Activated T-cell treated with anti-CD3 and anti-CD28 coated beads for 1 hour (primary cell): ENCODE results near the gene CAPZA3.
"Not testable (repeated sequence)": the region's sequence is repeated elsewhere in the genome, so short reads cannot be mapped to it uniquely, and the experiment has no call there.

Source experiments
- DNase-seq: peaks from one replicate; pipeline ENCODE4 v3.0.0-alpha.2; 2020; ENCODE audit warnings: low read depth

CAPZA3 gene, protein sequence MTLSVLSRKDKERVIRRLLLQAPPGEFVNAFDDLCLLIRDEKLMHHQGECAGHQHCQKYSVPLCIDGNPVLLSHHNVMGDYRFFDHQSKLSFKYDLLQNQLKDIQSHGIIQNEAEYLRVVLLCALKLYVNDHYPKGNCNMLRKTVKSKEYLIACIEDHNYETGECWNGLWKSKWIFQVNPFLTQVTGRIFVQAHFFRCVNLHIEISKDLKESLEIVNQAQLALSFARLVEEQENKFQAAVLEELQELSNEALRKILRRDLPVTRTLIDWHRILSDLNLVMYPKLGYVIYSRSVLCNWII

DNA sequence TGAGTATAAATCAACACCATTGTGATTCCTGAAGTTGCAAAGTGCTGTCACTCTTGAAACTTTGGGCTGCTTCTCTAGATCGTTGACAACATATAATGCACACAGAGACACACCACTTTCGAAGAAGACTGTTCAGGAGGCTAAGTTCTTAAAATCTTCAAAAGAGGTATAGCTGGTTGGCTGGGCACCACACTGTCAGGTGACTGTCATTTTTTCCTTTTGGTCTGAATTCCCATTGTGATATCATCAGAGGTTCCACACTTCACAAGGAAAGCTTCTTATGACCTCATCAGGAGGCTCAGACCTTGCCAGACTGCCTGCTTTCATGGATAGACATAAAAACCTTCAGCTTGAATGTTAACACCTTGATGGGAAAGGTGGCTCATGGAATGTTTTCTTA lies at the start of gene CAPZA3, which contains the start of gene PLCZ1:
Gene CAPZA3, plus strand, starts transcription at position 301 of the 400 bp plus-strand sequence. CDS start 150 bp downstream, outside the sequence.
Gene PLCZ1, minus strand, starts transcription at position 194 of the 400 bp plus-strand sequence. CDS start 641 bp downstream, outside the sequence.
- no peak for DNase-seq

DNA sequence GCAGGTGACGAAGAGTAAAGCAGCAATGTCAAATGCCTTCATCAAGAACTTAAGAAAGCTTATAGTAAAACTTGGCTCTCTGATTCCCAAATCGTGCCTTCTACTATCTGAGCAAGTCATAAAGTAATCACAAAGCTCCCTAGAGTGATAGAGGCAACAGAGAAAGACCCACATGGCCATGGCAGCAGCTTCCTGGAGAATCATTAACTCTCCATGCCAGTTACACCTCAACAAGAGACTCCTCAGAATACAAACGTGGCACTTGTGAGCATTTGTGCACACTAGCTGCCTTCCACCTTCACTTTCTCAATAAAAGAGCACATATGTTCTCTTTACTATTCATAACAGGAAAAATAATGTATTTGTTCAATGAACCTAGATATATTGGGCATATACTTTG lies 48.1 kb upstream of the CAPZA3 start:
- no peak for DNase-seq

DNA sequence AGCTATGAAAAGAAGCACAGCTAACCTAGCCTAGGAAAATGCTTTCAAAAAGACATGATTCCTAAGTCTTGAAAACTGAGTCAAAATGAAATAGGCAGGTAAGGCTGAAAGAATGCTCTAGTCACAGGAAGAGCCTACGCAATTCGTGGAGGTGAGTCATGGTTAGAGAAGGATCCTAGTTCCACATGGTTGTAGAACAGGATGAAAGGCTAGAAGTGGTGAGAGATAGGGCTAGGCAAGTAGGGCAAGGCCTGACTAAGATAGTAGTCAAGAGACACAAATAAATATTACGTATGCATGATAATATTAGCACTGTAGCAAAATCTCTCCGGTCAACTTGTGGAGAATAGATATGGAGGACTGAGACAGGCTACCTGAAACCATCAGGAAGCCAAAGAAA lies 47.3 kb upstream of the CAPZA3 start:
- DNase-seq: no peak

DNA sequence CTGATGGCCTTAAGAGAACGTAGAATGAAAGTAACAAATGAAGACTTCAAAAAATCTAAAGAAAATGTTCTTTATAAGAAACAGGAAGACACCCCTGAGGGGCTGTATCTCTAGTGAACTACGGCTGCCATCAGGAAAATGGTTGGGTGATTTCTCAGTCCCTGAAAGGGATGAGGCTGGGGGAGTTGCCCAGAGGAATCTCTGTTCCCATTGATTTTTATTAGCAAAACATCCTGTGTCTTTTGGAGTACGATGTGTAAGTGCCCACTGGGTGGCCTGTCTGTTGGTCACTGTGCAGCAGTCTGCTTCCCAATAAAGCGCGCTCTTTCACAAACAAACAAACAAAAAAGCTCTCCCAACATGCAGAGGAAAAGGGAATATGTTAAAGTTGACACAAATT lies 43.9 kb upstream of the CAPZA3 start:
- not testable (repeated sequence) for DNase-seq

DNA sequence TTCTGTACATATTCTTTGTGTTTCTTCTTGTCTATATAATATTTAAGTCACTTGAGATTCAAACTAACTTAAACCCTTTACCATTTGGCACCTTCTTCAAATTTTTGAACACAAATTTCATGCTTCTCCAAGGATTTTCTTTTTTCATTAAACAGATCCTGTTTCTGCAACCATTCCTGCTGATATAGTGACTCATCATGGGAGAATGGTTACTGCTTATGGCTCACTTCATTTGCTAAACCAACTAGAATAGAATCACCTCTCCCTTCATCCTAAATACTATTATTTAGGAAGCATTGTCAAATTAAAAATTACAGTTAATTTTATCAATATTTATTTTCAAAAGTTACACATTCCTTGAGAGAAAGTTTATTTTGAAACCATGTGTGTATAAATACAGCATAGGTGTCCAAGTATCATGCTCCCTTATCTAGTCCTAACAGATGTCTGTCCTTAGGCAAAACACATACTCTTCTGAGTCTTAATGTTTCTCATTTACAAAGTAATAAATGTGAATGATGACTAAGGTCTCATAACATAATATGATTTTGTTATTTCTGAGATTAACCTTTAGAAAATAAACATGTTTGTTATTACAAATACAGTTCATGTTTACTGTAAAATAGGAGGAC lies 40.8 kb upstream of the CAPZA3 start:
- DNase-seq: no peak

DNA sequence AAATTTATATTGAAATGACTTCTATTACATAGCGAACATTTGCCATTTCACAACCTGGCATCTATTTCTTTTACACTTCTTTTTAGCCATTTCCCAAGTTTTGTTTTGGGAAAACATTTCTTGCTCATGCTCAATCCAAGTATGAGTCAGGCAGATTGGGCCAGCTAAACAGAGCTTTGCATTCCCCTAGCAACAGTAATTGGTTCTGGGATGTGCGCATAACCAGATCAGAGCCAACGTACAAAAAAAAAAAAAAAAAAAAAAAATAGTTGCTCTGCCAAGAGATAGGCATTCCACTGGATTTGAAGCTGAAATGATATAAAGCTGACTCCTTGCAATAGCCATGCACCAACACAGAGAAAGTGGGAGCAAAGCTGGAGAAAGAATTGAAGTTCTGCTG lies 37.6 kb upstream of the CAPZA3 start:
- no peak for DNase-seq

DNA sequence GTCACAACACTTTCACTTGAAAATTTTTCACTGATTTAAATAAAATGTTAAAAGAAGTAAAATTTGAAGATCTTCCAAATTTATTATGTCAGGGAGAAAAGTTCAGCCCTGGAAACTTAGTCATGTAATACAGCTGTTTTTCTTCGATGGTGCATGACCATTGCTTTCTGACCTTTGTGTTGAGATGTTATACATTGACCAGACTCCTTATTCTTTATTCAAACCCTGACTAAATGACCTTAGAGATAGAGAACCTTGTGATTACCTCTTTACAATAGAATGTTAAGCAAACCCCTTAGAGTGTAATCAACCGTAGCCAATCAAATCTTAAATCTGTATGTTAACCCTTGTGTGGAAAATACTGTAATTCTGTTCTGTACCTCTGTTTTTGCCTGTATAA lies 34.6 kb upstream of the CAPZA3 start:
- no peak for DNase-seq

DNA sequence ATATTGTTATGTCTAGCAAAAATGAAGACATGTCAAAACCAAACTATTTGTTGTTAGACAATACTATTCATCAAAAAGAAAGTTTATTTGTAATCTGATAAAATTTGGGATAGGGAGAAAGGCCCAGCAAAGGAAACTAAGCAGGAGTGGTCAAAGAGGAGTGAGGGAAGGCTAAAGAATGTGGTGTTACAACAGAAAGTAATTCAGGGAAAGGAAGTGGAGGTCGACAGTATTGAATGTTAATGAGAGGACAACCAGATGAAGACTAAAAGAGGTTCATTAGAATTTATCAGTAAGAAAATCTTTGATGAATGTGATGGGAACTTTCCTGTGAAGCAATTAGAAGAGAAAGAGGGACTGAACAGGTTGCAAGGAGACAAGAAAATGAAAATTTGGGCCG lies 34.0 kb upstream of the CAPZA3 start:
- DNase-seq: no peak

DNA sequence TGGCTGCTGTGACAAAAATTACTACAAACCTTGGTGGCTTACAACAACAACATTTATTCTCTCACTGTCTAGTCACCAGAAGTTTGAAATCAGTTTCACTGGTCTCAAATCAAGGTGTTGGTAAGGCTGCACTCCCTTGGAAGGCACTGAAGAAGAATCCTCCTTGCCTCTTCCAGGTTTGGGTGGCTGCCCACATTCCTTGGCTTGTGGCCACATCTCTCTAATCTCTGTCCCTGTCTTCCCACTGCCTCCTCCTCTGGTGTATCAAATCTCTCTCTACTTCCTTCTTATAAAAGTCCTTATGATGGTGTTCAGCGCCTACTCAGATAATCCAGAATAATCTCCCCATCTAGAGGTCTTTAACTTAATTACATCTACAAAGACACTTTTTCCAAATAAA lies 31.1 kb upstream of the CAPZA3 start:
- no peak for DNase-seq

DNA sequence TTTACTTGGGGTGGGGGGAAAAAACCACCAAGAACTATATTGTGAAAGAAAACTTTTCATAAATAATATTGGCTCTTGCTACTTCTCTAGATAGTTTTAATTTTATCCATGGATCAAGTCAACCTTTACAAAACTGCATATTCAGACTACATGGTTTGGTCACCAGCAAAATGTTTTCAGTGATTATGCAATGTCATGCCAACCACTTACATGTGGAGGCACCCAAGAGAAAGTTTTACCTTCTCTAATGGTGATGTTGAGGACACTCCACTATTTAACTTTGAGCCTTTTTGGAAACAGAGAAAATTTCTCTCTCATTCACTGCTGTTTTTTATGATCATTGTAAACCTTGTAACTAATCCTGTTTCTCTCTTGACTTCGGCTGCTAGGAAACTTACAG lies 21.7 kb upstream of the CAPZA3 start:
- DNase-seq: no peak

DNA sequence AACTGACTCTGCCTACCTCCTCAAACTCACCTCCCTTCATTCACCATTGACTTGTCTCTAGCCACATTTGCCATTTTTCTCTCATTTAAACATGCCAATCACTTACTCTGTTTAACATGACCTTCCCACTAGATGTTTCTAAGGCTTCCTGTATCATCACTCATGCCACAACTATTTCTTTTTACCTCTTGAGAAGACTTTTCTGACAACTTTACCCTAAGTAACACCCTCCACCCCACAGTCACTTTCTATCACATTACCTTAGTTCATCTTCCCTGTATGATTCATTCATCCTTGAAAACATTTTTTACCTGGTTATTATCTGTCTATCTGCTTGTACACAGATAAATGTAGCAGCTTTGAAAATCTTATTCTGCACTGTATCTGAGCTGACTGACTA lies 19.5 kb upstream of the CAPZA3 start:
- no peak for DNase-seq

DNA sequence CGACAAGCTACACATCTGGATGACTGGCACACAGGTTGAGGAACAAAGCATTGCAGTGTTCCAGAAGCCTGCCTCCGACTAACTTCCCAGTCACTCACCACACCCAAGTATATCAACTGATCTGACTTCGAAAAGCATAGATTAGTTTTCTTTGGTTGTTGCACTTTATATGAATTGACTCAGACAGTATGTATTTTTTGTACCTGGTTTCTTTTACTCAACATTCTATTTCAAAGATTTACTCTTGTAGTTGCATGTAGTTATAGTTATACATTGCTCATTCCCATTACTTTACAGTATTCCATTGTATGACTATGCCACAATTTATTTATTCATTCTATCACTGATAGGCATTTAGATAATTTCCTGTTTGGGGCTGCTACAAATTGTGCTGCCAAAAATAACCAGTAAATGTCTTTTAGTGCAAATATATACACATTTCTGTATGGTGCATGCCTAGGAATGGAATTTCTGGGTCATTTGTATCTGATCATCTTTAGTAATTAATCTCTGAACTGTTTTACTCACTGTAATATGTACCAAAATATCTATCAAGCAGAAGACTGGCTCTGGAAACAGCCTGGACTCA lies 17.9 kb upstream of the CAPZA3 start:
- DNase-seq: no peak

DNA sequence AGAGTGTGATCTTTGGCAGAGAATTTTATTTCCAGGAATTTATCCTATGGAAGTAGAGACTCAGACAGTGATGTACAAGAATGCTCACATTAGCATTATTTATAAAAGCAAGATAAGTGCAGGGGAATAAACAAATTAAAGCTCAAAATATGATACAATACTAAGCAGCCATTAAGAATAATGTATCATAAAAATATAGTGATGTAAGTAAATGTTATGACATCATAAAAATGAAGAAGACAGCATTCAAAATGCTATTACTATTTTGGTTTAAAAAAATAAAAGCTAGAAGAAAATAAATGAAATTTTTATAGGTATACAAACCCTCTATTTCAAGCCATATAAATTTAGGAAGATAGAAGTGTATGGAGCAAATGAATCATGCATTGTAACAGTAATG lies 17.2 kb upstream of the CAPZA3 start:
- DNase-seq: no peak

DNA sequence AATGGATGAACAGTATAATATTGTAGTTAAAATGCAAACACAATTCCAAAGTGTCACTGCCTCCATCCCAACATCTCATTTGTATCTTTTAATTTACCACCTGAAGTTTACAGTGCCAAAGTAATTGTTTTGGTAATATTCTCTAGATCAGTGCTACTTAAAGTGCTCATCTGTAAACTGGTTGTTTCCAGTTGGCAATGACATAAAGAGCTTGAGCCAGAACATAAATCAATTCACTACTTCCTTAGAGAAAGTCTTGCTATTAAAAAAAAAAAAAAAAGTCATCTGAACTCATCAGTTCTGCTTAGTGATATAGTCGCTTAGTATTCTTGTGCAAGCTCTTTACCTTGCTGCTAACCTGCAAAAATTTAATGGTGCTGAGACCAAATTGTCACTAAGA lies 16.5 kb upstream of the CAPZA3 start:
- no peak for DNase-seq

DNA sequence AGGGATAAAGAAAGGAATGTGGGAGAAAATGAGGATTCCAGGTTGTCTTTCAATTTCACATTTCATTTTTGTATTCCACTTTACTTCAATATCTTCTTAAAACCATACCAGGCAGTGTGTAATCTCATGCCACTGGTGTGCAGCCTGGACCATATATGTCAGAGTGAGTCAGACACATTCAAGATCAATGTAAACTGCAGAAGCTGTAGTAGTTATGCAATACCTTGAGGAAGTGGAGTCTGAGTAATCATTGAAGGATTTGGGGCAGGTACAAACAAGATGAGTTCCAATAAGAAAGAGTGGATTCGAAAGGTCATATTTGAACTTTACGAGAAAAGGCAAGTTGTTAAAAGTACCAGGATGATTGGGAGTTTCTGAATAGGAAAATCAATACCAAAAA lies 14.2 kb upstream of the CAPZA3 start:
- DNase-seq: no peak

DNA sequence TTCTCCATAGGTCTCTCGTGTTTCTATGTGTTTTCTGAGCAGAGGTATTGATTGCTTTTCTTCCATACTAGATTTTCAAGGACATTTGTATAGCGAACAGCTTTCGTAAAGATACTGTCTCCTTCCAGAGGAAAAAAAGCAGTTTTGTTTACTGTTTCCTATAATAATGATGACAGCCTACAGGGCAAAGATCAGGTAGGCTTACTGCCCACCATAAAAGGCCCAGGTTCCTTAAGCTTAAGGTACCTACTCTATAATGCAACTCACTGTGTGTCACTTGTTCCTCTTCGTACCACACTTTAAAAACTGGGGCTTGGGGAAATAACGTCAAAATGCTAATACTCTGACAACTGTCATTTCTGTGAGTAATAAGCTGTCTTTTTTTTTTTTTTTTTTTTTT lies 6.8 kb upstream of the CAPZA3 start:
- DNase-seq: no peak

DNA sequence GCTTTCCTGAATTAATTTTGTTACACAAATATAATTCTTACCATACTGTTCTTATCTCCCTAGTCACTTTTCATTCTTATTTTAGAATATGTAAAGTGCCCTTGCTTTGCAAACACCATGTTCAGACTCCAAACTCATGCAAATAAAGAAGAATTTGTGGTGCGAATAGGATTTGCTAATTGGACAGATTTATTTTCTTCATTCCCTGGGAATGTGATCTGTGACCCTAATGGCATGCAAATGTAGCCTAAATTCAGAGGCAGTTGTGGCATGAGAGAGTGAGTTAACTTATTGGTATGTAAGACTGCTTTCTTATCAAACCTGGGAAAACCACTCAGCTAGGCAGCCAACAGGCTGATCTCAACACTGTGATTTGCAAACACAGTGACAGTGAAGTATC lies 10.0 kb downstream of the CAPZA3 start:
- DNase-seq: no peak

DNA sequence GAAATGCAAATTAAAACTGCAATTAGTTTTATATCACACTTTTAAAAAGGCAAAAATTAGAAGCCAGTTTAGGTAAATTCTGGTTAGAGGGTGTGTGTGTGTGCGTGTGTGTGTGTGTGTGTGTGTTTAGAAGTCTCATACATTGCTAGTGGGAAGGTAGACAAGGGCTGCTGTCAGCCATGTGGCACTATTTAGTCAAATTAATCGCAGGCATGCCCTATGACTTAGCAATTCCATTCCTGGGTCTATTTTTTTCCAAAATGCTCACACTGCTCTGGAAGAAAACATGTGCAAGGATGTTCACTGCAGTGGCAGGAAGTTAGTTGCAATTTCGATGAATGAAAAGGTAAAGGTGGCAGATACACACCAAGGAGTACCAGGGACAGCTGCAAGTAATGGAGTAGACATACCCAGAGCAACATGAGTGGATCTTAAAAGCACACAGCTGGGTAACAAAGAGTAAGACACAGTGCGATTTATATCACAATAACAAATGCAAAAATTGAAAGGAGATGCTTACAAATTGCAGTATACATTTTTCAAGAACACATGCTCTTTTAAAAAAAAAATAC lies 11.6 kb downstream of the CAPZA3 start:
- DNase-seq: no peak

DNA sequence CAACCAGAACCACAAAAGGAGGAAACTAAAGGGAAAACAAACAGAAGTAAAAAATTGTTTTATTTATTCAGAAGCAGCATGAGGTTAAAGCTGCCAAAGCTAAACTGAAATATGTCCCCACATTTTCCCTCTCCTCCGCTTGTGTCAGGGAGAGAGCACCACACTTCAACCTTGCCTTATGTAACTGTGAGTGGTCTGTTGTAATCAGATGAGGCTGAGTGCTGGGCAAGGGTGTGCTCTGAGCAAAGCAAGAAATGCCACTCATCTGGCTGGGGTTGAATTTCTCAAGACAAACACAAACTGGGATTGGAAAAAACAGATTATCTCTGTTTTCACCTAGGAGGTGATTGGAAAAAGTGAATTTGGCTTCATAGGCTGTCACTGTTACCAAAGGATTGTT lies 12.2 kb downstream of the CAPZA3 start:
- no peak for DNase-seq

DNA sequence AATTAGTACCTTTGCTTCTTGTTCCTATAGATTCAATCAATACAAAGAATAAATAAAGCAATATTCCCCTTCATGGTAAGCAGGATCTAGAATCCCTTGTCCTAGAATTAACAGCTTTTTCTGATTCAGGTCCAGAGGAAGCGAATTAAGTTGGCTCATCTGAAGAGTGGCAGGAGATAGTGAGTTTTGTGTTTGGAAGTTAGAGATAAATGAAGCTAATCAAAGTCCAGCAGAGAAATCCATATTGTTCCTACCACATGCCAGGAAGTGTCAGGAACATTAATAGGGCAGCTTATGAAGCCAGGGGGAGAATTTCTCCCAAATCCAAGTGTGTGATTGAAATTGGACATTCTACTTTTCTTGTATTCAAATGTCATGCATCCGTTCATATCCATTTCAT lies 13.9 kb downstream of the CAPZA3 start:
- DNase-seq: no peak

DNA sequence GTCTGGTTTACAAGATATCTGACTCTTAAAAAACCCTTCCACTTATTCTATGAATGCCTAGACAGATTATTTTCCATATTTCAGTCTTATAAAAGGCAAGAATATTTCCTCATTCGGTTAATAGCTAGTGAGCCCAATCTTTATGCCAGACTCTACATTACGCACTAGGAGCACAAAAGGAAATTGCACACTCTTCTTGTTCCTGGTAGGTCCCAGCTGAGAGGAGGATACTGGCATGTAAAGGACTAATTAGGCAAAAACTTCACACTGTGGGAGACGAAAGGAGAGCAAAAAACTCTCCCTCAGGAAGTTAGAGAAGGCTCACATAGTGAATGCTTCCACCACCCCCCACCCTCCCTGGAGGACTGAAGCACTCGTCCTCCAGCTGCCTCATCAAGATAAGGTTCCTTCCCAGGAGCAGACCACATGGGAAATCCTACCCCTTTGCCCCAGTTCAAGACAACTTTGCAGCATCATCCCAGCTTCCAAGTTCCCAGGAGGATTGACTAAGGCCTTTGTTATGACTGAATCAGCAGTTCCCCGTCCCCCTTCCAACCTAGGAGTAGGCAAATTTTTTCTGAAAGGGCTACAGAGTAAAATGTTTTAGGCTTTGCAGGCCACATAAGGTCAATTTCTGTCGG lies 14.5 kb downstream of the CAPZA3 start:
- DNase-seq: no peak

DNA sequence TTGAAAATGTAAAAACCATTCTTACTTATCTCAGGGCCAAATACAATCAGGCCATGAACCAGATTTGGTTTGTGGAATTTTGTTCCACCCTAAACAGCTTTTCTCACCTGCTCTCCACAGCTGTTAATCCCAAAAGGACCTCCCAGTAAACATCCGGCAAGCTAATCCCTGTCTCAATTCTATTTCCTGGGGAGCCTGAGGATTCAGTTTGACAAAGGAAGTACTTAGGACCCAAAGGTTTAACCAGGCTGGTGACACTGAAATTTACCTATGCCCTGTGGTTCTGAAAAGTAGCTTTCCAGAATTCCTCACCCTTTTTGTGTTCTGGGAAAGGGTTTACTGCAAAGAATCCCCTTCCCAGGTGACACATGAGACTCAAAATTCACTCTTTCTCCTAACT lies 15.0 kb downstream of the CAPZA3 start:
- no peak for DNase-seq
